HepG2 (cell line): ENCODE results near the gene MEG3.

ENCODE experiments used
- ARID2 ChIP-seq: sonication (generic); formaldehyde crosslinking; IDR thresholded peaks from 2 replicates; pipeline ENCODE4 v1.8.1; 2022; ENCODE audit warnings: mild to moderate bottlenecking, missing genetic modification reagents, borderline replicate concordance
- CBX5 ChIP-seq: sonication (generic); formaldehyde crosslinking; IDR thresholded peaks from 2 replicates; pipeline ENCODE4 v1.4.0; 2020; ENCODE audit warnings: missing genetic modification reagents, borderline replicate concordance
- EZH2 ChIP-seq: conservative IDR thresholded peaks from 2 replicates; pipeline ENCODE4 v1.6.1; 2012; ENCODE audit warnings: mild to moderate bottlenecking, low read depth, low read length, moderate library complexity
- FLYWCH1 ChIP-seq: sonication (generic); formaldehyde crosslinking; IDR thresholded peaks from 2 replicates; pipeline ENCODE4 v1.8.1; 2023; ENCODE audit warnings: mild to moderate bottlenecking, missing genetic modification reagents
- FOXO1 ChIP-seq: sonication (generic); formaldehyde crosslinking; IDR thresholded peaks from 2 replicates; pipeline ENCODE4 v1.4.0; 2020; ENCODE audit warnings: missing genetic modification reagents
- MAZ ChIP-seq, 2 experiments: sonication (generic) in 1 of 2; formaldehyde crosslinking in 1 of 2; IDR thresholded peaks; 2 replicates each; pipeline versions ENCODE4 v1.5.0 to v1.6.1; 2012 to 2020; ENCODE audit warnings: low read depth in 2 of 2, mild to moderate bottlenecking in 2 of 2, borderline replicate concordance in 1 of 2, improper control_type of control experiment in 1 of 2, low read length in 1 of 2, missing genetic modification reagents in 1 of 2, moderate library complexity in 1 of 2
- MXD4 ChIP-seq: IDR thresholded peaks from 2 replicates; pipeline ENCODE4 v1.6.1; 2016; ENCODE audit warnings: mild to moderate bottlenecking, missing biosample characterization, missing genetic modification reagents
- SRF ChIP-seq: IDR thresholded peaks from 2 replicates; pipeline ENCODE4 v1.6.1; 2011; ENCODE audit warnings: mild to moderate bottlenecking, low read depth, low read length, moderate library complexity
- ZBTB49 ChIP-seq: sonication (generic); formaldehyde crosslinking; IDR thresholded peaks from 2 replicates; pipeline ENCODE4 v1.4.0; 2020; ENCODE audit warnings: missing genetic modification reagents, borderline replicate concordance
- ZNF326 ChIP-seq: sonication (generic); formaldehyde crosslinking; IDR thresholded peaks from 2 replicates; pipeline ENCODE4 v1.4.0; 2020; ENCODE audit warnings: missing genetic modification reagents, borderline replicate concordance
- ZNF441 ChIP-seq: sonication (generic); formaldehyde crosslinking; IDR thresholded peaks from 2 replicates; pipeline ENCODE4 v1.7.0; 2021; ENCODE audit warnings: missing genetic modification reagents, borderline replicate concordance
- ZNF558 ChIP-seq: sonication (generic); formaldehyde crosslinking; IDR thresholded peaks from 2 replicates; pipeline ENCODE4 v1.9.0; 2022; ENCODE audit warnings: mild to moderate bottlenecking, missing genetic modification reagents, borderline replicate concordance
- TF ChIP-seq, protein P1 (sequence below): IDR thresholded peaks from 2 replicates; pipeline ENCODE4 v1.6.1; 2016
- TF ChIP-seq, protein P2 (sequence below): sonication (generic); formaldehyde crosslinking; IDR thresholded peaks from 2 replicates; pipeline ENCODE4 v1.4.0; 2020; ENCODE audit warnings: missing genetic modification reagents

GRCh38 chr14:100882991-100883788, 57.3 kb downstream of the MEG3 start:
- TF ChIP-seq, protein P1, sequence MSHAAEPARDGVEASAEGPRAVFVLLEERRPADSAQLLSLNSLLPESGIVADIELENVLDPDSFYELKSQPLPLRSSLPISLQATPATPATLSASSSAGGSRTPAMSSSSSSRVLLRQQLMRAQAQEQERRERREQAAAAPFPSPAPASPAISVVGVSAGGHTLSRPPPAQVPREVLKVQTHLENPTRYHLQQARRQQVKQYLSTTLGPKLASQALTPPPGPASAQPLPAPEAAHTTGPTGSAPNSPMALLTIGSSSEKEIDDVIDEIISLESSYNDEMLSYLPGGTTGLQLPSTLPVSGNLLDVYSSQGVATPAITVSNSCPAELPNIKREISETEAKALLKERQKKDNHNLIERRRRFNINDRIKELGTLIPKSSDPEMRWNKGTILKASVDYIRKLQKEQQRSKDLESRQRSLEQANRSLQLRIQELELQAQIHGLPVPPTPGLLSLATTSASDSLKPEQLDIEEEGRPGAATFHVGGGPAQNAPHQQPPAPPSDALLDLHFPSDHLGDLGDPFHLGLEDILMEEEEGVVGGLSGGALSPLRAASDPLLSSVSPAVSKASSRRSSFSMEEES (CRISPR knock-in tag), result no peak
- TF ChIP-seq ARID2 (CRISPR knock-in tag), result no peak
- no peak for TF ChIP-seq SRF
- no peak for TF ChIP-seq ZNF558 (CRISPR knock-in tag)
- TF ChIP-seq, protein P2, sequence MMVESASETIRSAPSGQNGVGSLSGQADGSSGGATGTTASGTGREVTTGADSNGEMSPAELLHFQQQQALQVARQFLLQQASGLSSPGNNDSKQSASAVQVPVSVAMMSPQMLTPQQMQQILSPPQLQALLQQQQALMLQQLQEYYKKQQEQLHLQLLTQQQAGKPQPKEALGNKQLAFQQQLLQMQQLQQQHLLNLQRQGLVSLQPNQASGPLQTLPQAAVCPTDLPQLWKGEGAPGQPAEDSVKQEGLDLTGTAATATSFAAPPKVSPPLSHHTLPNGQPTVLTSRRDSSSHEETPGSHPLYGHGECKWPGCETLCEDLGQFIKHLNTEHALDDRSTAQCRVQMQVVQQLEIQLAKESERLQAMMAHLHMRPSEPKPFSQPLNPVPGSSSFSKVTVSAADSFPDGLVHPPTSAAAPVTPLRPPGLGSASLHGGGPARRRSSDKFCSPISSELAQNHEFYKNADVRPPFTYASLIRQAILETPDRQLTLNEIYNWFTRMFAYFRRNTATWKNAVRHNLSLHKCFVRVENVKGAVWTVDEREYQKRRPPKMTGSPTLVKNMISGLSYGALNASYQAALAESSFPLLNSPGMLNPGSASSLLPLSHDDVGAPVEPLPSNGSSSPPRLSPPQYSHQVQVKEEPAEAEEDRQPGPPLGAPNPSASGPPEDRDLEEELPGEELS (CRISPR knock-in tag), result no peak
- no peak for TF ChIP-seq ZNF326 (CRISPR knock-in tag)
- TF ChIP-seq ZBTB49 (CRISPR knock-in tag), result no peak
- no peak for TF ChIP-seq MXD4 (CRISPR knock-in tag)
- TF ChIP-seq EZH2, result no peak
- TF ChIP-seq MAZ (IDR thresholded peaks at IDR 0.05; ENCODE audit: borderline replicate concordance, low read depth, low read length), result no peak
- no peak for TF ChIP-seq MAZ (CRISPR knock-in tag; IDR thresholded peaks at IDR 0.05; ENCODE audit: low read depth)
- TF ChIP-seq ZNF441 (CRISPR knock-in tag), result no peak
- no peak for TF ChIP-seq CBX5 (CRISPR knock-in tag)
- no peak for TF ChIP-seq FLYWCH1 (CRISPR knock-in tag)
- TF ChIP-seq FOXO1 (CRISPR knock-in tag), result no peak
